Central memory CD4-positive, alpha-beta T cell (primary cell): Measurements from ENCODE around the gene EOLA1.
A peak's percentile ranks its signal among the peaks of the same experiment; 100 is the strongest.
"Not testable (repeated sequence)": the region's sequence is repeated elsewhere in the genome, so short reads cannot be mapped to it uniquely, and the experiment has no call there.

Source experiments
- DNase-seq: peaks from one replicate; pipeline ENCODE4 v3.0.0; 2022

Gene EOLA1

DNA sequence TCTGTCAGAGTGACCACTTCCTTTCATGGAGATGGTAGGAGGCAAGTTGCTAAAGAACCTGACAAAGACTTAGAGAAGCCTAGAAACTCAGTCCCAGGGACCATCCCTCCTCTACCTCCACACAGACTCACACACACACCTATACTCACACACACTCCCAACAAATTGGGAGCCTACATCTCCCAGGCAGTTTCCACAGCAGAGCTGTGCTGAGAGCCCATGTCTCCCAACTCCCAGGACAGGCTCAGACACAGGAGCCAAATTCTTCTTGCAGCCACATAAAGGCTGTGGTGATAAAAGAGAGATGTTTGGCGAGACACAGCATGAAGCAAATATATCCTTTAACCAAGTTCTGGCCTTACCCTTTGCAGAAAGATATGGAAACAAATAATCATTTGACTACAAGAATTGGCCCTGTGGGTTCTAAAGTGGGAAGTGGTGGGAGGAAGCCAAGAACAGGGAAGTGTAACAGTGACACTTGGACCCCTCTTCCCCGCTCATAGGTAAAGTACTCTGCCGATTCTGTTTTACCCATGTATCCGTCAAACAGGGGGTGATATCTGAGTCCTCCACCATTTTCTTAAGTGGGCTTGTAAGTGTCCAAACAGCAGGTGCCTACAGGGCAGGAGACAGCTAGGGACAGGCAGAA lies 24.7 kb upstream of the EOLA1 start:
- no peak for DNase-seq

DNA sequence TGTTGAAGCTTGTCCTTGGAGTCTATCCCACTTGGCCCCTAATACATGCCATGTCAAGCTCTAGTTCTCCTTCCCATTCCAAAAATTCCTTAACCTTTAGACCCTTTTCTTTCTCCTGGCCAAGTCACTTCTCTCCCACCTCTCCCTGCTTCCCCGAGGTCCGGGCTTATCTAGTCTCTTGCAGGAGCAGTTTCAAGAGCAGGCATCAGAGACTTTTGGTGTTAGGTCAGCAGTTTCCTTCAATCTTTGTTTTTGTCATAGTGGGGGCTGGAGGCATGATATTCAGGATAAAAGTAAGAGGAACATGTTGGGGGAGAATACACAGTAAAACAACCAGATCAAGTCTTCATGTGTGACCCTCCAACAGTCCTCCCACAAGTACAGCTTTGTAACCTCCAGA lies 24.2 kb upstream of the EOLA1 start:
- no peak for DNase-seq

DNA sequence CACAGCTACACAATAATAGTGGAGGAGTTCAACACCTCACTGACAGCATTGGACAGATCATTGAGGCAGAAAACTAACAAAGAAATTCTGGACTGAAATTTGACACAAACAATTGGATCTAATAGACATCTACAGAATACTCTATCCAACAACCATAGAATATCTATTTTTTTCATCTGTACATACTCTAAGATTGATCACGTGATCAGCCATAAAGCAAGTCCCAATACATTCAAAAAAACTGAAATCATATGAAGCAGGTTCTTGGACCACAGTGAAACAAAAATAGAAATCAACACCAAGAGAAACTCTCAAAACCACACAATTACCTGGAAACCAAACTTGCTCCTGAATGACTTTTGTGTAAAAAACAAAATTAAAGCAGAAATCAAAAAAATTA lies 23.5 kb upstream of the EOLA1 start:
- DNase-seq: no peak

DNA sequence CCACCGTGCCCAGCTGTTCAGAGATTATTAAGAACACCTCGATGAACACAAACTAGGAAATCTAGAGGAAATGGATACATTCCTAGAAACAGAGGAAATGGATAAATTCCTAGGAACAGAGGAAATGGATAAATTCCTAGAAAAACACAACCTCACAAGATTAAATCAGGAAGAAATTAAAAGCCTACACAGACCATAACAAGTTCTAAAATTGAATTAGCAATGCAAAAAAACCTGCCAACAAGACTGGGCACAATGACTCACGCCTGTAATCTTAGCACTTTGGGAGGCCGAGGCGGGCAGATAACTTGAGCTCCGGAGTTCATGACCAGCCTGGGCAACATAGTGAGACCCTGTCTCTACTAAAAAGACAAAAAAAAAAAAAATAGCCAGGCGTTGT lies 22.6 kb upstream of the EOLA1 start:
- no peak for DNase-seq

DNA sequence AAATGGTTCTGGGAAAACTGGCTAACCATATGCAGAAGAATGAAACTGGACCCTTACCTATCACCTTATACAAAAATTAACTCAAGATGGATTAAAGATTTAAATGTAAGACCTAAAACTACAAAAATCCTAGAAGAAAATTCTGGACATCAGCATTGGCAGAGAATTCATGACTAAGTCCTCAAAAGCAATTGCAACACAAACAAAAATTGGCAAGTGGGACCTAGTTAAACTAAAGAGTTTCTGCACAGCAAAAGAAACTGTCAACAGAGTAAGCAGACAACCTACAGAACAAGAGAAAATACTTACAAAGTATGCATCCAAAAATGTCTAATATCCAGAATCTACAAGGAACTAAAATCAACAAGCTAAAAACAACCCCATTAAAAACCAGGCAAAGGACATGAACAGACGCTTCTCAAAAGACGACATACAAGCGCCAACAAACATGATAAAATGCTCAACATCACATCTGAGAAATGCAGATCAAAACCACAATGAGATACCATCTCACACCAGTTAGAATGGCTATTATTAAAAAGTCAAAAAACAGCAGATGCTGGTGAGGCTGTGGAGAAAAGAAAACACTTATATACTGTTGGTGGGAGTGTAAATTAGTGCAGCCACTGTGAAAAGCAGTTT lies 20.1 kb upstream of the EOLA1 start:
- DNase-seq: not testable (repeated sequence)

DNA sequence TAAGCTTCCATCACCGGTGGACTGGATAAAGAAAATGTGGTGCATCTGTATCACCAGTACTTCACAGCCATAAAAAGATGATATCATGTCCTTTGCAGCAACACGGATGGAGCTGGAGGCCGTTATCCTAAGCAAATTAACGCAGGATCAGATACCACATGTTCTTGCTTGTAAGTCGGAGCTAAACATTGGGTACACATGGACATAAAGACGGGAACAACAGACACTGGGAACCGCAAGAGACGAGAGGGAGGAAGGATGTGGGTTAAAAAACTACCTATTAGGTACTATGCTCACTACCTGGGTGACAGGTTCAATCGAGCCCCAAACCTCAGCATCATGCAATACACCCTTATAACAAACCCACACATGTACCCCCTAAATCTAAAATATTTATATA lies 19.4 kb upstream of the EOLA1 start:
- peak; percentile 63 for DNase-seq

DNA sequence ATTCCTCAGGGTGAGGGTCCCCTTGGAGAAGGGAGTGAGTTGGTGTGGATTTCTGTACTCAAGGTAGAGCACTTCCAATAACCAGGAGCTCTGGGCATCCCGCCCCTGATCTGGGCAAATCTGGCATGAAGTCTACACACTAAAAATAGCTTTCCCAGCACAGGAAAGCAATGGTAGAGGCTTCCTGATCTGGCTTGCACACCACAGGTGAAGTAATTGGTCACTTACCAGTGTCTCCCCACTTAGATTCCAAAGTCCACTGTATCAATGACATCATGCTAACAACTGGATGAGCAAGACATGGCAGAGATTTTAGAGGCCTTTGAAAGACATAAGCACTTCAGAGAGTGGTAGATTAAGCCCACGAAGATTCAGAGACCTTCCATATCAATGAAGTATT lies 17.9 kb upstream of the EOLA1 start:
- no peak for DNase-seq

DNA sequence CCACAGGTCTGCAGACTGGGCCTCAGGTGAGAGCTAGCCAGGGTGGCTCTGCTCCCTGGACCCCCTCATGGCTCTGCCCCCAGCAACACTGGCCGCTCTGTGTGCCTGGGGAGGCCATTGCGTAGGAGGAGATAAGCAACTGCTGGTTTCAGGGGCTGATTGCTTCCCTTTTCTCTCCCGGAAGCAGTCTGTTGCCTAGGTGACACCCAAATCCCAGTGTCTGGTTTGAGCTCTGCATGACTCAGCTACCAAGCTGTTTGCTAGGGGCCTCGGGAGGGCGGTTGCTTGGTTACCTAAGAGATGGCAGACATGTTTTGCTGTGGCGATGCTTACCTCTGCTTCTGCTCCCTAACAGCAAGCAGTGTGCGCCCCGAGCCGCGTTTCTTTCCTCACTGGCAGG lies 15.4 kb upstream of the EOLA1 start:
- DNase-seq: peak; percentile 81

DNA sequence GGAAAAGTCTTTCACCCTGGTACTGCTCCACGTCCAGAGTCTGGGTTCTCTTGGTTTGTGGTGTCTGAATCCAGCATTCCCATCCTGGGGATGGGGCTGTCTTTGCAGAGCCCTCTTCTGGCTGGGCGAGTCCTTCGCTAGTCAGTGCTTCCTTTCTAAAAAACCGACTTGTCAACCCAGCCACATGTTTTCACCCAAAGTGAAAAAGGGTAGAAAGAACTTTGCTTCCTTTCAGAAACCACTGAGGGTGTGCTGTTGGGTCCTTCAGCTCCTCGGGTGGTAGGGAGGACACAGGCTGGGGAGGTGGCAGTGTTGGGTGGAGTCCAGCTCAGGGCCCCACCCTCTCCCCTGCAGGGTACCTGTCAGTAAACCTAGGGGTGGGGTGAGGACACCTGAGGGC lies 14.9 kb upstream of the EOLA1 start:
- peak; percentile 54 for DNase-seq

DNA sequence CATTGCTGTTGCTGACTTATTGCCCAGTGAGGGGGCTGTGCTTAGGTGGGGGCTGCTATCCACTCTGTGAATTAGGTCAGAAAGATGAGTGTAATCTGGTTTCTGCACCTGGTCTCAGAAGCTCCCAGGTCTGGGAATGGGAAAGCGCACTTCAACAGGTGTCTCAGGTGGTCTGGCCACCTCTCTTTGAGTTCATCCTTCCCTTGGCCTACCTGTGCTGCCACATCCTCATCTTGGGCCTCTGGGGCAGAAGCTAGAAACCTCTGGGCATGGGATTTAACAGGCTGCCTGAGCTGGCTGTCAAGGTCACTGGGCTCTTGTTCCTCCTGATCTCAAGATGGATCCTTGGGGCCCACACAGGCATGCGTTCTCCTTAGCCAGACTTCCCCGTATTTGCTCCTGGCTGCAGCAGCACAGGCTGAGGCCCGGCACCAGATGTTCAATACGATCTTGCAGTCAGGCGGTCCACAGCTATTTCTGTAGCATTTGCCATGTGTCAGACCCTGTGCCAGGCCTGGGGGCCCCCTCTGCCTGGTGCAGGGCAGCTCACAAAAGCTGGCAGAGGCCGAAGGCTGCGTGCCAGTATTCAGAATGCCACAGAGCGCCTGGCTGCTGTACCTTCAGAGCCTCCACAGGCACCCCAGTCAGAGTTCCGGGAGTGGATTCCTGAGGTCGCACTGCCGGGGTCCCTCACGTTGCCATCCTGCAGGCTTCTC lies 14.3 kb upstream of the EOLA1 start:
- not testable (repeated sequence) for DNase-seq

DNA sequence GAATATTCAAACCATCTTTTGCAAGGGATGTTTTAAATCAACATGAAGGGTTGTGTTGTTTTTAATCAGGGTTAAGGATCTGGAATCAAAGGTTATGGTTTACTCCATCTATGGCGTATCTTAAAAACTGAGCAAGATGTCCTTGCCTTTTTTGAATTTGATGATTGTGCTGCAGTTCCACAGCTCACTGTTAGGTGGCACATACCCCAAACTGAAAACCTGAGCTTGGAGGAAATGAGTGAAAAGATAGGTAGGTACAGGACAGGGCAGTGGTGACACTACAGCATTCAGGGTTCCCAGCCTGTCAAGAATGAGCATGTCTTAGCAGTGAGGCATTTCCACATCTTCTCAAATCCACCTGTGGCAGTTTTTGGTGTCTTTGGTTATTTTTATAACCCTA lies 13.1 kb upstream of the EOLA1 start:
- peak; percentile 41 for DNase-seq

DNA sequence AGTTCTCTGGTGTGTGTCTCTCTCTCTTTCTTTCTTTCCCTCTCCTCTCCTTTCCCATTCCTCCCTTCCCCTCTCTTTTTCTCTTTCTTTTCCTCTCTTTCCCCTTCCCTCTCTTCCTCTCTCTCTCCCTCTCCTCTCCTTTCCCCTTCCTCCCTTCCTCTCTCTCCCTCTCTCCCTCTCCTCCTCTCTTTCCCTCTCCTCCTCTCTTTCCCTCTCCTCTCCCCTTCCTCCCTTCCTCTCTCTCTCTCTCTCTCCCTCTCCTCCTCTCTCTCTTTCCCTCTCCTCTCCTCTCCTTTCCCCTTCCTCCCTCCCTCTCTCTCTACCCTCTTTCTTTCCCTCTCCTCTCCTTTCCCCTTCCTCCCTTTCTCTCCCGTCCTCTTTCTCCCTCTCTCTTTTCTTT lies 12.4 kb upstream of the EOLA1 start:
- DNase-seq: no peak

DNA sequence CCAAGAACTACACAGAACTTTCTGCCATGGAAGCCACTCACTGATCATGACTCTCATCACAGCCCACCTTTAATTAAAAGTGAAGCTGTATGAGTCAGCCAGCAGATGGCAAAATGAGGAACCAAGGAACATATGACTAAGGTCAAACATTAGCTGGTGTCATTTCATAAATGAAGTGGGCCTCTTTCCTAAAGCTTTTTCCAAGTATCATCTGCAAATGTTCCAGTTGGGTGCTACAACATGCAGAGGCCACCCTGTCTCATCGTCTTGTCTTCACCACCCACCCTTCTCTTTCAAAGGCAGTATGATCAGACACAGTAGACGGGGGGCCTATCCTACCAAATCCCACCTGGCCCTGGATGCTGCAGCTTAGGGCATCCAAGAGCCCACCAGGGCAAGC lies 9.2 kb upstream of the EOLA1 start:
- no peak for DNase-seq

DNA sequence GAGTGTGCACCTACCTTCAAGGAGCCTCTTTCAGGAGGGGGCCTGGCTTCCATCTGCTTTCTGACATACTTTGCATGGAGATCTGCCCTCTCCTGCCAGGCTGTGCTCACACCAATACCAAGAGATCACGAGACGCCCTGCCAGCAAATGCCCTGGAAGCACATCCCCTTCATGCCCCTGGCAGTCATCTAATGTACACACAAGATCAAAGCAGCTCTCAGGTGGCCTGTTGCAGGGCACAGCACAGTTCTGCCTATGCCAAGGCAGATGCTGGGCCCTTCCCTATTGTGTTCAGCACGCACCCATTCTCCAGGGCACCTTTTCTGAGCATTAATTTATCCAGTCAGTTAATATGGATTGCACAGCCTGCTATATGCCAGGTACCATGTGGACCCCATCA lies 7.9 kb upstream of the EOLA1 start:
- DNase-seq: not testable (repeated sequence)

DNA sequence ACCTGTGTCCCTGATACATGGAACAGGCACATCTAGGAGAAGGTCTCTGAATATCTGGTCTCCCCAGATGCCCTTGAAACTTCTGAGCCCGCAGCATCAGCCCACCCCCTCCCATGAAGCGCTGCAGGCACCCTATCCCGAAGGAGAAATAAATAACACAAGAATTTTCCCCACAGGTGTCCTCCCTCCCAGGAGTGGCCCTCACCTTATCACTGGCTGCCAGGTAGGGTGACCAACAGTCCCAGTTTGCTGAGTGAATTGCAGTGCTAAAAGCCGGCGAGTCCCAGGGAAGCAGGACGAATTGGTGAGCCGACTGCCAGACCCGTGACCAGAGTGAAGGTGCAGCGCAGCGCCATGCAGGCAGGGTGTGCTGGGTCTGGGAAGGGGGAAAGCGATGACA lies 6.8 kb upstream of the EOLA1 start:
- DNase-seq: not testable (repeated sequence)

DNA sequence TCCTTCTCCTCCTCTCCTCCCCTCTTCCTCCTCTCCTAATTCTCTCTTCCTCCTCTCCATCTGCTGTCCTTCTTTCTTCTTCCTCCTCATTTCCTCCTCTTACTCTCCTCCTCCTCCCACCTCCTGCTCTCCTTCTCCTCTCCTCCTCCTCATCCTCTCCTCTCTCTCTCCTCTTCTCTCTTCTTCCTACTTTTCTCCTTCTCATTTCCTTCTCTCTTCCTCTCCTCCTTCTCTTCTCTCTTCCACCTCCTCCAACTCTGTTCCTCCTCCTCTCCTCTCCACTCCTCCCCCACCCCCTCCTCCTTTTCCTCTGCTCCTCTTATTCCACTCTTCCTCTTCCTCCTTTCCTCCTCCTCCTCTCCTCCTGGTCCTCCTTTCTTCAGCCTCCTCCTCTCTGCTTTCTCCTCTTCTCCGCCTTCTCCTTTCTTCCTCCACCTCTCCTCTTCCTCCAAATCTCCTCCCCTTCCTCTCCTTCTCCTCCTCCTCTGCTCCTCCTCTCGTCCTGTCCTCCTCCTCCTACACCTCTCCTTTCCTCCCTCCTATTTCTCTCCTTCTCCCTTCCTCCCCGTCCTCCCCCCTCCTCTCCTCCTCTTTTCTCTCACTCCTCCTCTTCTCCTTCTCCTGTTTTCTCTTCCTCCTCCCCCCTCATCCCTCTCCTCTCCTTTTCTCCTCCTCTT lies 5.7 kb upstream of the EOLA1 start:
- not testable (repeated sequence) for DNase-seq

DNA sequence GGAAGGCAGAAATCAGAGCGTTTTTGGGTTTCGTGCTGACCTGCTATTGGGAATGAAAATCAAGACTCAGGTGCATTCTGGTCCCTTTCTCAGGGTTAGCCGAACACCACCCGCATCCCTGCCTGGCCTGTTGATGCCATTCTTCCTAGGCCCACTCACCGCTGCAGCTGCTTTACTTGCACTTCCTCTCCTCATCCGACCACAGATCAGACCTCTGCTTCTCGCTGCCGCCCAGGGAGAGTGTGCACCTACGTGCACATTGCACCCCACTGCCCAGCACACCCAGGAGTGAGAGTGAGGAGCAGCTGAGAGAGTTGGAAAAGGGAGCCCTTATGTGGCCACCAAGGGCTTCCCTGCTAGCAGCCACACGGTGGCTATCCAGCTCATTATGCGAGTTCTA lies 3.3 kb upstream of the EOLA1 start:
- not testable (repeated sequence) for DNase-seq

DNA sequence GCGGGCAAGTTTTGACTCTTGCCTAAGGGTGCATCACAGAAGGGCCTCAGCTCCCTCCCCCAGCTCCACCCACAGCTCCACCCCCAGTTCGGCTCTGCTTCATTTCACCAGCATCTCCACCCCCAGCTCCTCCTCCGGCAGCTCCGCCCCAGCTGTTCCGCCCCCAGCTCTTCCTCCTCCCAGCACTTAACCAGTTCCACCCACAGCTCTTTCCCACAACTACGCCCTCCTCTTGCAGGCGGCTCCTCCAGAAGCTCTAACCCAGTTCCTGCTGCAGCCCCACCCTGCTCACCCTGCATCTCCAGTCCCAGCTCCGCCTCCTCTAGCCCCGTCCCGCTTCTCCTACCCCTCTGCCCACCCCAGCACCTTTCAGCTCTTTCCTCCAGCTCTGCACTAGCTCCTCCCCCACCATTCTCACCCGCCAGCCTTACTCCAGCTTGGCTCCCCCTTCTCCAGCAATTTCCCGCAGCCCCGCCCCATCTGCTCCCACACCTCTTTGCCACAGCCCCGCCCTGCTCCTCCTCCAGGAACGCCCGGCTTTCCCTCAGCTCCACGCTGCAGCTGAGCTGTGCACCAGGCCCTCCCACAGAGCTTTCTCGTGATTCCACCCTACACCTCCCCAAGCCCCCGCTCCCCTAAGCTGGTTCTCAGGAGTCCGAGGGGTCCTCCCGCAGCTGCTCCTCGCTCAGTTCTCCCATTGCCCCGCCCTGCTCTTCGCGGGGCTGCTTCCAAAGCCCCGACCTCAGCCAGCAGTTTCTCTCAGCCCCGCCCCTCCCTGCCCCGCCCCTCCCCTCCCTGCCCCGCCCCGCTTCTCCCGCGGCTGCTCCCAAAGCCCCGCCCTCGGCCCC lies 1.3 kb upstream of the EOLA1 start:
- DNase-seq: peak; percentile 89

DNA sequence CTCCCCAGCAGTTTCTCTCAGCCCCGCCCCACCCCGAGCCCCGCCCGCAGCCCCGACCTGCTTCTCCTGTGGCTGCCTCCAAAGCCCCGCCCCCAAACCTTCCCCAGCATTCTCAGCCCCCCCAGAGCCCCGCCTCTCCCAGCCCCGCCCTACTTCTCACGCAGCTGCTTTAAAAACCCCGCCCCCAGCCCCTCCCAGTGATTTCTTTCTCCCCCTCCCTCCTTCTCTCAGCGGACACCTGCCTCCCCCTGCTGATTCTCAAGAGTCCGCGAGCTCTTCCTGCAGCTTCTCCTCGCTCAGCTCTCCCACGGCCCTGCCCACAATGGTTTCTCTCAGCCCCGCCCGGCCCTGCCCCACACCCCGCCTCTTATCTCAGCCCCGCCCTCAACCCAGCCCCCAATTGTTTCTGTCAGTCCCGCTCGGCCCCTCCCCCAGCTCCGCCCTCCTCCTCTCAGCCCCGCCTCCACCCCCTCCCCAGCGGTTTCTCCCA lies 636 bp upstream of the EOLA1 start:
- peak; percentile 84 for DNase-seq

DNA sequence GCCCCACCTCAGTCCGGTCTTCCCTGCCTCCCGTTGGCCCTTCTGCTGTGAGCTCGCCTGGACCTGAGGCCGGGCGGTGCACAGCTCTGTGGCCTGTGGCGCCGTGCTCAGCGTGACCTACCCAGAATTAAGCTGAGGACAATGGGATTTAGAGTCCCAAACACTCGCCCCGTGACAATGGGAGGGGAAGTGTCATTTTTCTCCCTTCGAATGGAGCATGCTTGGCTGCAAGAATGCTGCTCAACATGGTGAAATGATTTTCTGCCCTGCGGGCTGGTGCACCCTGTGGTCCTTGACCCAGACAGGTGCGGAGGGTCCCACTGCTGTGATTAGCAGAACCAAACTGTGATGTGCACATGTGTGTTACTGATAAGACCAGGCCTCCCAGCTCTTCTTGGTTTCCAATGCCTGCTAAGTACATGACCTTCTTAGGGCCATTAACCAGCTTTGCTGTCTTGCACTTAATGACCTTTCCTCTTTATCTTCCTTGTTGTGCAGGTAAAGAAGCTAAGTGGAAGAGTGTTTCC lies 772 bp downstream of the EOLA1 start:
- DNase-seq: no peak

DNA sequence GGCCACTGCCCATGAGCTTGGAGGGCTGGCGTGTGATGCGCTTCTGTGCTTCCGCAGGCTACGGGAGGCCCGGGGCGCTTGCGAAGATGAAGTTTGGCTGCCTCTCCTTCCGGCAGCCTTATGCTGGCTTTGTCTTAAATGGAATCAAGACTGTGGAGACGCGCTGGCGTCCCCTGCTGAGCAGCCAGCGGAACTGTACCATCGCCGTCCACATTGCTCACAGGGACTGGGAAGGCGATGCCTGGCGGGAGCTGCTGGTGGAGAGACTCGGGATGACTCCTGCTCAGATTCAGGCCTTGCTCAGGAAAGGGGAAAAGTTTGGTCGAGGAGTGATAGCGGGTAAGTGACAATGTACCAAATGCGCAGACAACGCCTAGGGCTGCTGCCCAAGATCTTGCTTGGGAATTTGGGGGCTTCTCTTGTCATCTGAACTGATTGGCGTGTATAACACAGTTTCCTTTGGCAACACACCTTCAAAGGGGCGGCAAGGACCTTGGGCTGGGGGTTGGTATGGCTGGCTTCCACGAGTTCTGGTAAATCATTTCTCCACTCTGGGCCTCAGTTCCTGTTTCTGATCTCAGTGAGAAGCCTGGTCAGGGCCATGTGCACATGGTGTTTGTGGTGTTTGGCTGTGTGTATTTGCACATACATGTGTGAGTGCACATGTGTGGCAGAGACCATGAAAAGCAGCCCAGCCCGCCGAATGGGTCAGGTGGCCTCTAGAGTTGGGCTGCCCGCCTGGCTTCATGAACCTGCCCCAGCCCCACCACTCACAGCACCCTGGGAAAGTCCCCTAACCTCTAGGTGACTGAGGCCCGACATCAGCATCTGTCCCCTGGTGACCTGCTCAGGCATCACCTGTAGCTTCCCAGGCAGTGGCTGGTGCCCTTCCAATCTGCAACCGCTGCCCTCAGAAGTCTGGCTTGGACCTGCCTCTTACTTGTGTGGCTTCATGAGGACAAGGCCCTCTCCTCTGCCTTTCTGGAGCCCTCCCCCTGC lies 5.0 kb downstream of the EOLA1 start:
- DNase-seq: not testable (repeated sequence)
